OCI-LY7 (cell line): ENCODE results near the gene DDX43. TPM values are rescaled to one million over a fixed set of nuclear protein-coding genes. Genes with fewer than 3 reads are reported as not detected.
"Not testable (repeated sequence)": the region's sequence is repeated elsewhere in the genome, so short reads cannot be mapped to it uniquely, and the experiment has no call there.

ENCODE experiments used
- BruUV-seq: library from RNA; stranded (reverse); fragments of 400-500 nt; replicated peaks from 2 replicates; lab custom pipeline; 2021; lab: Mats Ljungman, UMichigan
- CTCF ChIA-PET: fragments of 300-600 bp; sonication (Branson Sonifier 250); formaldehyde crosslinking; loops from one replicate; lab custom pipeline; 2022; ENCODE audit warnings: antibody characterized with exemption; ENCODE audit not compliant: unreplicated experiment; lab: Charles Lee
- POLR2A ChIA-PET: fragments of 300-600 bp; sonication (Branson Sonifier 250); formaldehyde crosslinking; loops from one replicate; lab custom pipeline; 2022; ENCODE audit warnings: antibody characterized with exemption; lab: Charles Lee
- DNase-seq: peaks from one replicate; pipeline ENCODE4 v3.0.0-alpha.2; 2015; ENCODE audit warnings: low spot score
- H2AFZ ChIP-seq: fragments of 200-600 bp; sonication (generic), shearing (Covaris generic); 2 replicates; pipeline ENCODE4 v1.6.1; 2014; ENCODE audit warnings: mild to moderate bottlenecking, antibody characterized with exemption, low read length, moderate library complexity
- H3K27ac ChIP-seq: fragments of 200-600 bp; sonication (generic); 2 replicates; pipeline ENCODE4 v1.5.1; 2014; ENCODE audit warnings: mixed run types, low read depth, mild to moderate bottlenecking, moderate library complexity, low read length, inconsistent platforms; ENCODE audit not compliant: poor library complexity, severe bottlenecking
- H3K36me3 ChIP-seq: fragments of 200-600 bp; sonication (generic); 2 replicates; pipeline ENCODE4 v1.6.1; 2014; ENCODE audit warnings: mild to moderate bottlenecking, antibody characterized with exemption, low read length, moderate library complexity, mixed read lengths; ENCODE audit not compliant: insufficient read depth
- H3K4me1 ChIP-seq: fragments of 200-600 bp; sonication (generic); 2 replicates; pipeline ENCODE4 v1.5.1; 2014; ENCODE audit warnings: mild to moderate bottlenecking, low read length; ENCODE audit not compliant: insufficient read depth, poor library complexity, severe bottlenecking
- H3K4me2 ChIP-seq: fragments of 200-600 bp; sonication (generic); 2 replicates; pipeline ENCODE4 v1.6.1; 2014; ENCODE audit warnings: mild to moderate bottlenecking, low read length
- H3K4me3 ChIP-seq: fragments of 200-600 bp; sonication (generic); 2 replicates; pipeline ENCODE4 v1.5.1; 2014; ENCODE audit warnings: mild to moderate bottlenecking, low read depth, low read length; ENCODE audit not compliant: poor library complexity, severe bottlenecking
- H3K79me2 ChIP-seq: fragments of 200-600 bp; sonication (generic); 2 replicates; pipeline ENCODE4 v1.6.1; 2016; ENCODE audit warnings: low read depth, mild to moderate bottlenecking, low read length, moderate library complexity, mixed read lengths; ENCODE audit not compliant: insufficient read depth
- H3K9me2 ChIP-seq: fragments of 200-600 bp; sonication (generic); 2 replicates; pipeline ENCODE4 v1.6.1; 2016; ENCODE audit warnings: mild to moderate bottlenecking, low read length, mixed read lengths; ENCODE audit not compliant: insufficient read depth
- H3K9me3 ChIP-seq: fragments of 200-600 bp; sonication (generic); 2 replicates; pipeline ENCODE4 v1.6.1; 2014; ENCODE audit warnings: mild to moderate bottlenecking, mixed run types, low read length, mixed read lengths
- H4K20me1 ChIP-seq: fragments of 200-600 bp; sonication (generic); 2 replicates; pipeline ENCODE4 v1.6.1; 2014; ENCODE audit warnings: mild to moderate bottlenecking, antibody characterized with exemption, low read length, moderate library complexity, mixed read lengths; ENCODE audit not compliant: insufficient read depth
- EZH2phosphoT487 ChIP-seq: fragments of 200-600 bp; sonication (generic); IDR thresholded peaks from 2 replicates; pipeline ENCODE4 v1.6.1; 2018; ENCODE audit warnings: low read depth, borderline replicate concordance, mild to moderate bottlenecking, mixed run types, antibody characterized with exemption, low read length, moderate library complexity, mixed read lengths
- intact Hi-C: fragments of 100-400 bp; cut with micrococcal nuclease; formaldehyde crosslinking; loops from one replicate; pipeline ENCODE4 v1.10.0; 2022; ENCODE audit not compliant: unreplicated experiment
- total RNA-seq, 2 experiments: library from RNA; depleted of rRNA in 1 of 2; stranded (reverse); fragments of >200 nt in 1 of 2; shearing (Covaris generic) in 1 of 2; gene quantifications; 2 replicates each; pipeline ENCODE4 v1.2.3, GENCODE V29; 2014 to 2022
- TF ChIP-seq, protein P1 (sequence below): fragments of 200-600 bp; sonication (generic); conservative IDR thresholded peaks from 2 replicates; pipeline ENCODE4 v1.5.1; 2014; ENCODE audit warnings: mild to moderate bottlenecking, antibody characterized with exemption, low read length, moderate library complexity, mixed read lengths

Gene DDX43
- total RNA-seq, 2 experiments from 2014 or later: not detected

GRCh38 chr6:73389854-73390253 is 4.8 kb upstream of the DDX43 start:
- no peak overlapping the region for H3K27ac ChIP-seq
- ChIA-PET POLR2A (interaction anchor here (0.6 to 0.7 kb wide), 3 partner anchors 71 to 1640 kb away, joined by 3 to 4 read pairs (median 4); partner anchors contain the start of gene MTO1), CTCF (no interaction called here)
- no peak for DNase-seq
- H3K4me3 ChIP-seq: no peak overlapping the region
- TF ChIP-seq, protein P1, sequence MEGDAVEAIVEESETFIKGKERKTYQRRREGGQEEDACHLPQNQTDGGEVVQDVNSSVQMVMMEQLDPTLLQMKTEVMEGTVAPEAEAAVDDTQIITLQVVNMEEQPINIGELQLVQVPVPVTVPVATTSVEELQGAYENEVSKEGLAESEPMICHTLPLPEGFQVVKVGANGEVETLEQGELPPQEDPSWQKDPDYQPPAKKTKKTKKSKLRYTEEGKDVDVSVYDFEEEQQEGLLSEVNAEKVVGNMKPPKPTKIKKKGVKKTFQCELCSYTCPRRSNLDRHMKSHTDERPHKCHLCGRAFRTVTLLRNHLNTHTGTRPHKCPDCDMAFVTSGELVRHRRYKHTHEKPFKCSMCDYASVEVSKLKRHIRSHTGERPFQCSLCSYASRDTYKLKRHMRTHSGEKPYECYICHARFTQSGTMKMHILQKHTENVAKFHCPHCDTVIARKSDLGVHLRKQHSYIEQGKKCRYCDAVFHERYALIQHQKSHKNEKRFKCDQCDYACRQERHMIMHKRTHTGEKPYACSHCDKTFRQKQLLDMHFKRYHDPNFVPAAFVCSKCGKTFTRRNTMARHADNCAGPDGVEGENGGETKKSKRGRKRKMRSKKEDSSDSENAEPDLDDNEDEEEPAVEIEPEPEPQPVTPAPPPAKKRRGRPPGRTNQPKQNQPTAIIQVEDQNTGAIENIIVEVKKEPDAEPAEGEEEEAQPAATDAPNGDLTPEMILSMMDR: no peak
- TF ChIP-seq EZH2phosphoT487: no peak
- no peak overlapping the region for H2AFZ ChIP-seq
- H3K9me3 ChIP-seq: no peaks in the 10 kb centered on the region
- no peaks in the 10 kb centered on the region for H3K9me2 ChIP-seq
- peaks cover 3% of the 10 kb centered on the region for H3K4me1 ChIP-seq
- H3K36me3 ChIP-seq: no peaks in the 10 kb centered on the region
- BruUV-seq: no TSS peak
- H4K20me1 ChIP-seq: no peaks in the 10 kb centered on the region
- intact Hi-C loops: no loop called here
- H3K4me2 ChIP-seq: no peak overlapping the region
- H3K79me2 ChIP-seq: no peaks in the 10 kb centered on the region

- no peak for TF ChIP-seq EZH2phosphoT487
- TF ChIP-seq, protein P1: no peak
- no peak for DNase-seq
- ChIA-PET POLR2A (interaction anchor here (1.0 kb wide), 1 partner anchor 53 kb away, joined by 4 read pairs; no protein-coding TSS in a partner anchor), CTCF (no interaction called here)
- no peak overlapping the region for H2AFZ ChIP-seq
- no peaks in the 10 kb centered on the region for H3K9me2 ChIP-seq
- no peak overlapping the region for H3K27ac ChIP-seq
- H4K20me1 ChIP-seq: no peaks in the 10 kb centered on the region
- no peaks in the 10 kb centered on the region for H3K36me3 ChIP-seq
- no peak overlapping the region for H3K4me3 ChIP-seq
- peaks cover 3% of the 10 kb centered on the region for H3K4me1 ChIP-seq
- no peaks in the 10 kb centered on the region for H3K9me3 ChIP-seq
- H3K4me2 ChIP-seq: no peak overlapping the region
- H3K79me2 ChIP-seq: no peaks in the 10 kb centered on the region
- no TSS peak for BruUV-seq
- intact Hi-C loops: no loop called here
These were observed 3.0 kb upstream of the DDX43 start for GRCh38 chr6:73391675-73392074.

GRCh38 chr6:73392188-73392587 is 2.4 kb upstream of the DDX43 start:
- H3K4me1 ChIP-seq, H4K20me1 ChIP-seq, DNase-seq, H3K79me2 ChIP-seq, BruUV-seq, intact Hi-C loops, H3K9me3 ChIP-seq, H2AFZ ChIP-seq, H3K27ac ChIP-seq, H3K9me2 ChIP-seq, CTCF ChIA-PET, H3K36me3 ChIP-seq, H3K4me2 ChIP-seq, H3K4me3 ChIP-seq: not testable (repeated sequence)
- POLR2A ChIA-PET: interaction anchor here (0.5 to 1.6 kb wide), 3 partner anchors 11 to 20 kb away, joined by 3 to 11 read pairs (median 5); no protein-coding TSS in a partner anchor
